ENCODE measurements around the gene SMAP2.

The SMAP2 gene

DNA sequence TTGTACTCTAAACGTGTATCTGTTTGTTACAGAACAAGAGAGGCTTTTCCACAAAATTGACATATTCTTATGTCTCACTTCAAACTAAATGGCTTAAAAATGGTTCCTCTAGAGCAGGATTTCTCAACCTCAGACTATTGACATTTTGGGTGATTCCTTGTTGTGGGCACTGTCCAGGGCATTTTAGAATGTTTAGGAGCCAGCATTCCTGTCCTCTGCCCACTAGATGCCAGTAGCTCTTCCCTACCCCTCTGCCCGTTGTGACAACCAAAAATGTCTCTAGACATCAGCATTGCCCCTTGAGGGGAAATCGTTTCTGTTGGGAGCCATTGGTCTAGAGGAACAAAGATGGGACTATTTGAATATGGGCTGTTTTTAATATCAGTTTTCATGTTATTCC is 17.3 kb downstream of the SMAP2 start:
- no peak for DNase-seq (ENCODE audit: low read depth)

DNA sequence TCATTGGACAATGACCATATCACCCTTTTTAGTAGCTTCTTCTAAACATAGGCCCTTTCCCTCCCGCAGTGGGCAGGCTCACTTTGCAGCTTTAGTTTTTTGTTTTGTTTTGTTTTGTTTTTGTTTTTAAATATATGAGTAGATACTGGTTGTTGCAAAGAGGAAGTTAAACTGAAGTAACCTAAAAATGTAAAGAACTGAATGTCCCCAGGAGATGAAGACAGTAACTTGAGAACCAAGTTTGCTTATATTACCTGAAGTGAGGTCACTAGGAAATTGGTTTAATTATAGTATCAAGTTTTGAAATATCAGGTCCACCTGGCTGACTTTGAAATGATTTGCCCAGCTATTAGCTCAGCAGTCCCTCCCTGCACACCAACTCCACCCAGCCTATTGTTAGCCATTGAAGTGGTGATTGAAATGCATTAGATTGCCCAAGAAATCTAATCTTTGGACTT is 18.2 kb downstream of the SMAP2 start:
- no peak for DNase-seq (ENCODE audit: low read depth)

DNA sequence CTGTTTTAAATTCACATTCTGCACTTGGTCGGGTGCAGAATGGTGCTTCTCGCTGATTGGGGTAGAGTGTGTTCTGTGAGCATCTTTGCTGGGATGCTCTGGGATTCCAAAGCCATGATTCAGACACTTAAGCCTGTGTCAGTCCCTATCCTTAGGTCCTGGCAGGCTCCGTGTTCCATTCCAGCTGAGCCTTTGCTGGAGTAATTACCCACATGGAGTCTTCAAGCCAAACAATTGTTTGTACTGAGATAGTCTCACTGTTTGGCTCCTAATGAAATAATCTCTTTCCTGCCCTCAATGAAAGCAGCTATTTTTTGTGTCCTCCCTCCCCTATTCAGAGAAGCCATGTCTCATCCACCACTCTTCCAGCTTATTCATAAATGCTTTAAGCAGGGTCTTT is 18.7 kb downstream of the SMAP2 start:
- DNase-seq (ENCODE audit: low read depth) = peak; percentile 86

DNA sequence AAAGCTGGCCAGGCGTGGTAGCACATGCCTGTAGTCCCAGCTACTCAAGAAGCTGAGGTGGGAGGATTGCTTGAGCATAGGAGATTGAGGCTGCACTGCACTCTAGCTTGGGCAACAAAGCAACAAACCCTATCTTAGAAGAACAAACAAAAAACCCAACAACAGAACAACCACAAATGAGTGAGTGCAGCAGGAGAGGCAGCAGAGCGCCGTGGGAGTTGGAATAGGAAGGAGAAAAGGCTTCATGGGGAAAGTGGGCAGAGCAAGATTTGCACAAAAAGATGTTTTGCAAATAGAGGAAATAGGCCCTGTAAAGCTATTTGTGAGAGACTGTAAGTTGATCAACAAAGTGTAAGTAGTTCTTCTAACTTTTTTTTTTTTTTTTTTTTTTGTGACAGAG is 19.6 kb downstream of the SMAP2 start:
- no peak for DNase-seq (ENCODE audit: low read depth)

DNA sequence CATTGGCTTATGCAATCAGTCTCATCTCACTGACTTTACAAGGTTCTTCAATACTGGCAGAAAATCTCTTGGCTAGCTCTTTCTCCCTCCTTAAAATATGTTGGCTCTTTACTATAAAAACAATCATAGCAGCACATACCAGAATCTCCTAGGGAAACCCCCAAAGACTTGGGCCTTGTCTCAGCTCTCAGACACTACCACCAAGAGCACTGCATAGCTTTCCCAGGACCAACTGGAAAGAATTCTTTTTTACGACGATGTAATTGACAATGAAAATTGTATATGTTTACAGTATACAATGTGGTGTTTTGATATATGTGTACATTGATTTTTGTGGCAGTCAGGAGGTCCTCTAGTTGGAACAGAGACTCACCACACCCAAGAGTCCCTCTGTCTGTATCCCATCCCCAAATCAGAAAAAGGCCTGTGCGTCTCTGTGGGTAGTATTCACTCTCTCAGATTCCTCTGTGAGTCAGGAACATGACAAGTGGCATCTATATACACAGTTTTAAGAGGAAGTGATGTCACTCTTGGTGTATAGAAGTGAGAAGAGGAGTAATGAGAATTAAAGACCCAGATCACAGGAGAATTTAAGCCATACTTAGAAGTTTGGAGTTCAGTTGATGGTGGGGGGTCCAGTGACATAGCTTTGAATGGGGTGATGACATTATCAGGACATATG is 21.1 kb downstream of the SMAP2 start:
- peak; percentile 76 for DNase-seq (ENCODE audit: low read depth)

DNA sequence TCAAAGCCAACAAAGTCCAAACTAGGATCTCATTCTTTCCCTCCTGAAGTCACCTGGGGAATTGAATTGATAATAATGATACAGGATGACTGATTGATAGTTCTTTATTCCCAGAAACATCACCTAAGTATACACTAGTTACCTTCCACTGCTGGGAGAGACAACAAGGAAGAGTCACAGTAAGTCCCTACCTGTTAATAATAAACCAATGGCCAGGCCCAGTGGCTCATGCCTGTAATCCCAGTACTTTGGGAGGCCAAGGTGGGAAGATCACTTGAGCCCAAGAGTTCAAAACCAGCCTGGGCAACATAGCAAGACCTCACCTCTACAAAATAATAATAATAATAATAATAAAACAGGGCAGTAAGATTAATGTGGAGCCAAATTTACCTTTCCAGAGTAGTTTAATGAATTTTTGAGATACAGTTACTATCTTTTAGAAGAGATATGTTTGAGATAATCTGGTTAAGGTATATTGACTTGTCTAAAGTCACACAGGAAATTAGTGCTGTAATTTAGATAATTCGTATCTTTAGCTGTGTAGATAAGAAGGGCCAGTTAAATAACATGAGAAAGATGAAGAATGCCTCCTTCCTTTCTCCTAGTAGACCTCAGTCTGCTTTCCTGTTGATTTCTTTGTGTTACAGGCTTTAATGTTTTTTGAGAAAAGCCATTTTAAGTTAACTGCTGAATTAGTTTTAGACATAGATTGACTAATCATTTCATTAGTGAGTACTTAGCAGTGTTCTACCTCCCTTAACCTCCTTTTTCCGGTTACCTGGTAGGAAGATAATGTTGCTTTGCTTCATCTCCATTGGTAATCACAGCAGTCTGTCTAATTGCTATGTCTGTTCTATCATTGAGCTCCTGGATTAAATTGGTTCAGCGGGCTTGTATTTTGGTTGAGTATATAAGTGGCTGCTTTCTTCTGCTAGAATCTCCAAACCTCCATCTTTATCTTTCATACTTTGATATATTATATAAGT is 22.0 kb downstream of the SMAP2 start:
- DNase-seq (ENCODE audit: low read depth) = no peak

DNA sequence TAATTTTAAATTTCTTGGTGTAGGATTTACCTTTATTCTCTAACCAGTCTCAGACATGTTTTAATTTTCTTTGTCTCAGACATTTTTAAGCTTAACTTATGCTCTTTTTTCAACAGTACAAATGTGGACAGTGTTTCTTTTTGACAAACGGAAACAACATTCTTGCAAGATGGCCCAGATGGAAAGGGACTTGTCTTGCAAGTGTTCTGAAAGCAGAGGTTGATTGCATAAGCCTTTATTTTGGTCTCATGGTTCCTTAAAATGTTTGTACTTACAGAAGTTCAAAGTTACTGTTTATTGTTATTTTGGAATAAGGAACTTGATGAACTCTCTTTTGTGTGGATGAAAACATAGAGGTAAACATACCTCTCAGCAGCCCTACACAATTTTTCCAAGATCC is 22.9 kb downstream of the SMAP2 start:
- no peak for DNase-seq (ENCODE audit: low read depth)

DNA sequence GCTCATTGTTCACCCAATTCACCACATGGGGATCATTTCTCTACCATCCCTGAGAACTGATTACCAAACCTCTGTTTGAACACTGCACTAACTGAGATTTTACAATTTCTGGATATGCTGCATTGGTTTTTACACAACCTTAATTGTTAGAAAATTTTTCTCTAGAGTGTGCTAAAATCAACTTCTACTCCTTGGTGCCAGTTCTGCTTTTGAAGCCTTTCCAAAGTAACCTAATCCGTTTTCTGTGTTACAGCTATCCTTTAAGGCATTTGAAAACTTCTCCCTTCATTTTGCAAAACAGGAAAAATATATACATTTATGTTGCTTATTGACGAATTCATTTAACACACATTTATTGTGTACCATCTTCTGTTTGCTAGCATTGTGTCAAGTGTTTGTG is 23.7 kb downstream of the SMAP2 start:
- DNase-seq (ENCODE audit: low read depth) = no peak

DNA sequence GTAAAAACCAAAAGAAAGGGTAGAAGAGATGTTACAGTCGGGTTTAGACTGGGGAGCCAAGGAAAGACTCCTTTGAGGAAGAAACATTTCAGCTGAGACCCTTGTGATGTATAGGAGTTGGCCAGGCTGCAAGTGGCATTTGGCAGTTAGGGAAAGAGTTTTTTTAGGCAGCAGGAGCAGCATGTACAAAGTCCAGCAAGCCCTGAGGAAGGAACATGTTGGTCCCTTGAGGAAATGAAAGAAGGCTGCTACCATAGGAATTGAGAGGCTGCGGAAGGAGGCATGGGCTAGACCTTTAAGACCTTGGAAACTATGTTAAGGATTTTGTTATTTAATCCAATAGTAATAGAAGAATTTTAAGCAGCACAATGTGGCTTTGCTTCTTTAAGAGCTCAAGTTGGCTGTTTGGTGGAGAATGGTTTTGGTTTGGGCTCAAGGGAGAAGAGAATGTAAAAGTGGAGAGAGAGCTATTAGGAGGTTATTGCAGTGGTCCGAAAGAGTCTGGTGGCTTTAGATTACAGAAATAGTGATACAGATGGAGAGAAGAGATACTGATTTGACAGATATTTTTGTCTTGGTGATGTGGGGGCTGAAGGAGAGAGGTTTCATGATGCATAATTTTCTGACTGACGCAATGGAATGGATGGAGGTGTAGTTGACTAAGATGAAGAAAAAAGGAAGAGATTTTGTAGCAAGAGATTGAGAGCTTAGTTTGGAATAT is 26.6 kb downstream of the SMAP2 start:
- no peak for DNase-seq (ENCODE audit: low read depth)

DNA sequence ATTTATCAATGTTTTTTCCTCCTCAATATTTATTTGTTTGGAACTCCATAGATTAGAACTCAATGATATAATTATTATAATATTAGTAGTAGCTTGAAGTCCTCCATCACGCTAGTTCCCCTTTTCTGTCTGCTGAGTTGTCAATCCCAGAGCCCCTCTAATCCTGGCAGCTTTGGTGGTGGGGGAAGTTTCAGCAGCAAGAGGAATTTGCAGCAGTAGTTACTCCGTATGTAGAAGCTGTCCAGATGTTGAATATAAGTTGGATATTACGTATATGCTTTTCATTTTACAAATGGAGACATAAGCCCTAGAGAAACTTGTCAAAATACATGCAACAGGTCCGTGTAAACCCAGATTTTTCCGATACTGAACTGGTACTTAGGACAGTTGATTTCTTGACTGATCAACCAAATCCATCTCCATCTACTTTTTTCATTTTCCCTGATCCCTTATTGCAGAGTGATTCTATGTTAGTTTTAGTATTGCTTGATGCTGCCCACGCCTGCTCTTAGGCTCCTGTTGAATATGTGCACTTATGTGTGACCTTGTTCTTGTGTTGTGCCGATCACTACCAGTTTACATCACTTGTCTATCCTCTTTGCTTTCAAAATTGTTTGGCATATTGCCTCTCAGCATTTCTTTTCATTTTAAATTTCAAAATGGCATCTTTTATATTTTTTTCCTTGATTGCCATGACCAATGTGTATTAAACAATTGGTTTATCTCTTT is 28.1 kb downstream of the SMAP2 start:
- no peak for DNase-seq (ENCODE audit: low read depth)

DNA sequence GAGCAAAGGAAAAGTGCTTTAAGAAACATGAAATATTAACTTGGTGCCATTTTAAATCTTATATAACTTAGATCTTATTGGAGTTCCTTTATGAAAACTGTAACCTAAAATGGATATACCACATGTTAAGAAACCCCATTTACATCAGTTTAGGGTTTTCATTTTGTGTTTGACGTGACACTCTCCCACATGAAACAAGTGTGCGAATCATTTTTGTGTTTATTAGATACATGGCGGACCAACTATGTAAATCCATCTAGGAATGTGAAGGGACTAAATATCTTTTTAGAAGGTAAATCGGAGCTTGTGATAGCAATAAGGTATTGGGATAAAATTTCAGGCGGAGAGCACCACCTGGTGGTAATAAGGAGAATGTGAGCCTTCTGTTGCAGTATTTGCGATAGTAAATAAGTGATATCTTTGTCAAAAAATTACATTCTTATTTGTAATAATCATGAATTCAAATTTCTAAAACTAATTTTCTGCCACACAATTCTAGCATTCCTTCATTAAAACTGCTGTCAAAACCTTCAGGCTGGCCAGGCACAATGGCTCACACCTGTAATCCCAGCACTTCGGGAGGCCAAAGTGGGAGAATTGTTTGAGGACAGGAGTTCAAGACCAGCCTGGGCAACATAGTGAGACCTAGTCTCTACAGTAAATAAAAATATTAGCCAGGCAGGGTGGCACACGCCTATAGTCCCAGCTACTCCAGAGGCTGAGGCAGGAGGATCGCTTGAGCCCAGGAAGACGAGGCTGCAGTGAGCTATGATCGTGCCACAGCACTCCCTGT is 31.3 kb downstream of the SMAP2 start:
- DNase-seq (ENCODE audit: low read depth) = peak; percentile 74

DNA sequence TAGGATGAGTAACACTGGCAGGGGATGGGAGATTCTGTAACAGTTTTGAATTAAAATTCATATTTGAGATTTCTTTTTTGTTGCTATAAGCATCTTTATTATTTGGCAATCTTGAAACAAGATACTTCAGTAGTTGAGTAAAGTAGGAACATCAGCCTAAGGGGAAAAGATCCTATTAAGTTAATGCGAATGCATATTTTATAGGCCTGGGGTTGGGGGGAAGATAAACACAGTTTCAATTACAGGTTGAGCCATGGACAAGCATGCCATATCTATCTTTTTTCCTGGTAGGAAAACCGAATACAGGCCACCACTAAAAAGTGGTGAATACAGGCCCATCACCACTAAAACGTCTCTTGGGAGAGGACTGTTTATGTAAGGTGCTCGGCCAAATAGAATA is 32.3 kb downstream of the SMAP2 start:
- no peak for DNase-seq (ENCODE audit: low read depth)

DNA sequence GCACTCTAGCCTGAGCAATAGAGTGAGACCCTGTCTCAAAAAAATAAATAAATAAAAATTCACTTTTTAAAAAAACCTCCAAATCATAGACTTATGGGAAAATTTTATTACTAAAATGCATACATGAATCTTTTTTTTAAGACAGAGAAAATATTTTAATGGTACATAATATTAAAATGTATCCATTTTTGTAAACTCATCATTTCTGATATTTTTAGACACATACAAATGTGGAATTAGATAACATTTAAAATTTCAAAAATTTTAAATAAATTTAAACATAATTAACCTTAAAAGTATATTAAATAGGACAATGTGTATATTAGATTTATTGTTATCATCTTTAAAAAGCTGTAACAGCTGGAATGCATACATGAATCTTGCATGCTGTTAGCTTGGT is 33.9 kb downstream of the SMAP2 start:
- DNase-seq (ENCODE audit: low read depth) = no peak

DNA sequence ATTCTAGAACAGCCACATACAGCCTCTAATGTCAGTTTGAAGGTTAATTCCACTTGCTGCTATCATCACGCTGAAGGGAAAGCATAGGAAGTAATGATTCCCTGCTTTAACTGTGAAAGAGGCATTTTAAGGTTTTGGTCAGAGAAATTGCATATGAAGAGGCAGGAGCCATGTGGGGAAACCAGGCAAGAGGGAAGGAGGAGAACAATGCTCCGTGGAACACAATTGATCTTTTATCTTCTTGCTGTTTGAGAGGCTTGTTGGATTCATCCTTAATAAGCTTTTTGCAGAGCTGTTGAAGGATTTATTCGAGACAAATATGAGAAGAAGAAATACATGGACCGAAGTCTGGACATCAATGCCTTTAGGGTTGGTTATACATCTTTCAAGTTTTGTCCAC is 35.9 kb downstream of the SMAP2 start:
- DNase-seq (ENCODE audit: low read depth) = no peak

DNA sequence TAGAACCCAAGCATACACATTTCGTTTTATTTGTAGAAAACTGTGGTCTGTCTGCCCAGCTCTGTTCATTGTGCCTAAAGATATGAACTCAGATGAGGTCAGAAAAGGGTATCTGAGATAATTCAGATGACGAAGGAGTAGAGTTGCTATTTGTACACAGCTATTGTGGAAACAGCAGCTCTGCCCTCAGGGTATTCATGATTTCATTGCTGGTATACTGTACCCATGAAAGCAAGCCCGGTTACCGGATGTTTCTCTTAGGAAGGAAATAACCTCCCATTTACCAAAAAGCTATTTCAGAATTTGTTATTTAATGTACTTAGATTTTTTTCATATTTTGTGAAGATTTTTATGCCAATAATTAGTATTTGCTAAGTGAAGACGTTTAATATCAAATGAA is 37.8 kb downstream of the SMAP2 start:
- no peak for DNase-seq (ENCODE audit: low read depth)

DNA sequence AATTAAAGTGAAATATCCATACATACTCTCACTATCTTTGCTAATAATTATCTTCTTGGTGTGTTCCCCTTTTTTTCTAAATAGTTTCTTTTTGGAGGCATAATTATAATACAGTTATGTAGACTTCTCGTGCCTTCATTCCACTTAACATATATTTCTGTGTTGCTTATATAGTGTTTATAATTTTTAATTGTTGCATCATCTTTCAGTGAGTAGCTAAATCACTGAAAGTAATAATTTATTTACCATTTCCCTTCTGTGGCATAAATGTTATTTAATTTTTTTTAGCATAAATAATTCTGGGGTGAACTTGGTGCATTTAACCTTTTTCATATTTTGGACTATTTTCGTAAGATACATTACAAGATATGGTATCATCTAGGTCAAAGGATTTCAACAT is 38.3 kb downstream of the SMAP2 start:
- no peak for DNase-seq (ENCODE audit: low read depth)

DNA sequence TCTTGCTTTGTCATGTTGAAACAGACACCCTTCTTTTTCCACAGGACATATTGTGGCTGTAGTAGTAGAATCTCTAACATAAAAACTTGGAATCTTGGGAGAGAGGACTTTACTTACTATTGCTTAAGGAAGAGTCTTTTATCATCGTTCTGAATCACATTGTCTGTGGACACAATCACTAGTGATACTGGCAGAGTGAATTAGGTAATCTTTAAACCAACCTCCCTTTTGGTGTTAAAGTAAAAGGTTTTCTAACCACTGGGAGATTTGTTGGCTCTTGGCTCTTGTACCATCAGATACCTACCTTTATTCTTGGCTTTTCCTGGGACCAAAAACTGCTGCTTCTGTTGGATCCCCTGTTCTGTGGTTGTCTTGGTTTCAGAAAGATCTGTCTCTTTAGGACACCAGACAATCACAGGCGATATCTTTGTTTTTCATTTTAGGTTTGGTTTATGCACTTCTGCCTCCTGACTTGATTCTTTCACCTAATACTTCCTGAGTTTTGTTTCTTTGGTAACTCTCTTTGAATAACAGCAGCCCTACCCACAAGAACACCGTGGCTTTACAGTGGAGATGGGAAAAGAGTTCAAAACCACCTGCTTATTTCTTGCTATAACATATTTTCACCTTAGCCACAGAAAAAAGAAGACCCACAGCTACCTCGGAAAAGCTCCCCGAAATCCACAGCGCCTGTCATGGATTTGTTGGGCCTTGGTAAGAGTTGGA is 40.2 kb downstream of the SMAP2 start:
- DNase-seq (ENCODE audit: low read depth) = no peak

DNA sequence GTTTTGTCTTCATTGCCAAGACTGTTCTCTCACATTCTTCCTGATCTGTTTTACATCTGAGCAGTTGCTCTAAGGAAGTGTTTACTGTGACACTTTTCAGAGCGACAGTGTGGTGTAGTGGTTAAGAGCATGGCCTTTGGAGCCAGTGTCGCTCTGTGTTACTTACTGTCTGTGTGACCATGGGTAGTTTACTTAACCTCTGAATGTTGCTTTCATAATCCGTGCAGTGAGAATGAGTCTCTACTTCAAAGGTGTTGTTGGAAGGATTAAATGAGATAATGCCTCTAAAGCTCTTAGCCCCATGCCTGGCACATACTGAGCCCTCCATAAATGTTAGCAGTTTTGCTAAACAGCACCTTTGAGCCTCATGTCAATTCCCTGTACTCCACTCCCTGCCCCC is 40.8 kb downstream of the SMAP2 start:
- no peak for DNase-seq (ENCODE audit: low read depth)

DNA sequence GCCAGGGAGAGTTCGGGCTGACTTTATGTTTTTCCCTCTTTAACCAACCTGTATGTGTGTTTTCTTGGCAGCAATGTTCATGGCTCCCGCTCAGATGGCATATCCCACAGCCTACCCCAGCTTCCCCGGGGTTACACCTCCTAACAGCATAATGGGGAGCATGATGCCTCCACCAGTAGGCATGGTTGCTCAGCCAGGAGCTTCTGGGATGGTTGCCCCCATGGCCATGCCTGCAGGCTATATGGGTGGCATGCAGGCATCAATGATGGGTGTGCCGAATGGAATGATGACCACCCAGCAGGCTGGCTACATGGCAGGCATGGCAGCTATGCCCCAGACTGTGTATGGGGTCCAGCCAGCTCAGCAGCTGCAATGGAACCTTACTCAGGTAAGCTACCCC is 43.2 kb downstream of the SMAP2 start:
- no peak for DNase-seq (ENCODE audit: low read depth)

Measured in ELR (cell line).